HepG2 (cell line): ENCODE measurements around the gene SRSF6. TPM values are rescaled to one million over a fixed set of nuclear protein-coding genes. Genes with fewer than 3 reads are reported as not detected.
A peak's percentile ranks its signal among the peaks of the same experiment; 100 is the strongest.

Experiments used
- CBX1 ChIP-seq: IDR thresholded peaks from one replicate; pipeline ENCODE4 v1.6.1; 2016; ENCODE audit warnings: antibody characterized with exemption, low read depth
- FIP1L1 ChIP-seq: fragments of 200-400 bp; formaldehyde crosslinking; IDR thresholded peaks from 2 replicates; pipeline ENCODE4 v1.6.1; 2018; ENCODE audit warnings: low read depth, mild to moderate bottlenecking, low read length, moderate library complexity, borderline replicate concordance; ENCODE audit not compliant: insufficient read depth
- FLYWCH1 ChIP-seq: sonication (generic); formaldehyde crosslinking; IDR thresholded peaks from 2 replicates; pipeline ENCODE4 v1.8.1; 2023; ENCODE audit warnings: mild to moderate bottlenecking, missing genetic modification reagents
- FOXA1 ChIP-seq, 2 experiments: fragments of 450-650 bp in 1 of 2; sonication (generic) in 1 of 2; formaldehyde crosslinking in 1 of 2; IDR thresholded peaks; 2 replicates each; pipeline versions ENCODE4 v1.4.0 to v1.6.1; 2016 to 2020; ENCODE audit warnings: missing genetic modification reagents in 1 of 2
- KLF6 ChIP-seq: IDR thresholded peaks from 2 replicates; pipeline ENCODE4 v1.8.0; 2016; ENCODE audit warnings: missing biosample characterization, missing genetic modification reagents
- MAFF ChIP-seq: IDR thresholded peaks from 2 replicates; pipeline ENCODE4 v1.6.1; 2011; ENCODE audit warnings: low read depth, low read length, improper control_type of control experiment
- MIXL1 ChIP-seq: IDR thresholded peaks from 2 replicates; pipeline ENCODE4 v1.6.1; 2016
- MXI1 ChIP-seq: IDR thresholded peaks from 3 replicates; pipeline ENCODE4 v1.6.1; 2012; ENCODE audit warnings: low read depth, low read length, inconsistent platforms, borderline replicate concordance
- POLR2G ChIP-seq: fragments of 200-400 bp; formaldehyde crosslinking; IDR thresholded peaks from 2 replicates; pipeline ENCODE4 v1.6.1; 2018; ENCODE audit warnings: mild to moderate bottlenecking, low read depth, low read length, moderate library complexity
- REL ChIP-seq: sonication (generic); formaldehyde crosslinking; conservative IDR thresholded peaks from 2 replicates; pipeline ENCODE4 v1.8.0; 2022; ENCODE audit warnings: mild to moderate bottlenecking, missing genetic modification reagents, moderate library complexity
- RELA ChIP-seq: sonication (generic); formaldehyde crosslinking; IDR thresholded peaks from 2 replicates; pipeline ENCODE4 v1.4.0; 2020; ENCODE audit warnings: missing genetic modification reagents
- RFX3 ChIP-seq: IDR thresholded peaks from 2 replicates; pipeline ENCODE4 v1.6.1; 2016; ENCODE audit warnings: missing biosample characterization, missing genetic modification reagents
- RXRA ChIP-seq: sonication (generic); formaldehyde crosslinking; IDR thresholded peaks from 2 replicates; pipeline ENCODE4 v1.5.1; 2020; ENCODE audit warnings: missing genetic modification reagents
- SUZ12 ChIP-seq: fragments of 150-350 bp; IDR thresholded peaks from 2 replicates; pipeline ENCODE4 v1.6.1; 2014; ENCODE audit warnings: low read depth, low read length
- U2AF2 ChIP-seq: fragments of 200-400 bp; formaldehyde crosslinking; IDR thresholded peaks from 2 replicates; pipeline ENCODE4 v1.6.1; 2017; ENCODE audit warnings: low read depth, mild to moderate bottlenecking, low read length
- ZBTB42 ChIP-seq: sonication (generic); formaldehyde crosslinking; IDR thresholded peaks from 2 replicates; pipeline ENCODE4 v1.5.0; 2020; ENCODE audit warnings: mild to moderate bottlenecking, missing genetic modification reagents
- ZEB1 ChIP-seq: IDR thresholded peaks from 2 replicates; pipeline ENCODE4 v1.6.1; 2012; ENCODE audit warnings: mild to moderate bottlenecking, low read depth, inconsistent platforms; ENCODE audit not compliant: insufficient replicate concordance
- ZKSCAN8 ChIP-seq: IDR thresholded peaks from 2 replicates; pipeline ENCODE4 v1.6.1; 2016; ENCODE audit warnings: borderline replicate concordance, missing genetic modification reagents, missing compliant biosample characterization
- ZNF274 ChIP-seq: sonication (generic); formaldehyde crosslinking; IDR thresholded peaks from 2 replicates; pipeline ENCODE4 v1.5.1; 2020; ENCODE audit warnings: mild to moderate bottlenecking, missing genetic modification reagents
- ZNF33A ChIP-seq: sonication (generic); formaldehyde crosslinking; IDR thresholded peaks from 2 replicates; pipeline ENCODE4 v1.5.1; 2020; ENCODE audit warnings: missing genetic modification reagents, mild to moderate bottlenecking, moderate library complexity, borderline replicate concordance
- ZNF607 ChIP-seq: sonication (generic); formaldehyde crosslinking; IDR thresholded peaks from 2 replicates; pipeline ENCODE4 v1.5.1; 2020; ENCODE audit warnings: missing genetic modification reagents, mild to moderate bottlenecking, borderline replicate concordance
- ZNF766 ChIP-seq: sonication (generic); formaldehyde crosslinking; IDR thresholded peaks from 2 replicates; pipeline ENCODE4 v1.5.0; 2020; ENCODE audit warnings: missing genetic modification reagents, borderline replicate concordance
- ZNF776 ChIP-seq: sonication (generic); formaldehyde crosslinking; IDR thresholded peaks from 2 replicates; pipeline ENCODE4 v1.4.0; 2020; ENCODE audit warnings: mild to moderate bottlenecking, missing genetic modification reagents
- ZSCAN25 ChIP-seq: sonication (generic); formaldehyde crosslinking; IDR thresholded peaks from 2 replicates; pipeline ENCODE4 v1.8.0; 2022; ENCODE audit warnings: mild to moderate bottlenecking, missing genetic modification reagents
- polyA plus RNA-seq, 8 experiments: library from polyadenylated mRNA; depleted of rRNA in 3 of 8; stranded (reverse) in 7 of 8; unstranded in 1 of 8; fragments of >200 nt; fragmentation: Illumina TruSeq in 4 of 8; extraction: Trizol in 4 of 8; gene quantifications; 2 replicates each; pipeline versions ENCODE4 v1.2.1 to v1.2.3, GENCODE V29; 2011 to 2016; ENCODE audit warnings: low read depth in 4 of 8, missing spikeins in 1 of 8, mixed read lengths in 1 of 8; ENCODE audit not compliant: insufficient read depth in 1 of 8
- total RNA-seq, 5 experiments: library from RNA; depleted of rRNA; stranded (reverse); fragments of >200 nt; fragmentation: Illumina TruSeq; extraction: Trizol; gene quantifications; 2 replicates each; pipeline ENCODE4 v1.2.3, GENCODE V29; 2016; ENCODE audit warnings: low read depth in 1 of 5
- TF ChIP-seq, protein P1 (sequence below): sonication (generic); formaldehyde crosslinking; IDR thresholded peaks from 2 replicates; pipeline ENCODE4 v1.4.0; 2020; ENCODE audit warnings: missing genetic modification reagents, mild to moderate bottlenecking, borderline replicate concordance
- TF ChIP-seq, protein P2 (sequence below): sonication (generic); formaldehyde crosslinking; IDR thresholded peaks from 2 replicates; pipeline ENCODE4 v1.5.1; 2020; ENCODE audit warnings: missing genetic modification reagents, mild to moderate bottlenecking, borderline replicate concordance
- TF ChIP-seq, protein P3 (sequence below): IDR thresholded peaks from 2 replicates; pipeline ENCODE4 v1.6.1; 2016

Gene SRSF6
- total and polyA plus RNA-seq, 2 of the 13 experiments (the other 11 are each of a cell fraction or from before 2014, with no cell fraction given): 156 to 194 TPM

DNA sequence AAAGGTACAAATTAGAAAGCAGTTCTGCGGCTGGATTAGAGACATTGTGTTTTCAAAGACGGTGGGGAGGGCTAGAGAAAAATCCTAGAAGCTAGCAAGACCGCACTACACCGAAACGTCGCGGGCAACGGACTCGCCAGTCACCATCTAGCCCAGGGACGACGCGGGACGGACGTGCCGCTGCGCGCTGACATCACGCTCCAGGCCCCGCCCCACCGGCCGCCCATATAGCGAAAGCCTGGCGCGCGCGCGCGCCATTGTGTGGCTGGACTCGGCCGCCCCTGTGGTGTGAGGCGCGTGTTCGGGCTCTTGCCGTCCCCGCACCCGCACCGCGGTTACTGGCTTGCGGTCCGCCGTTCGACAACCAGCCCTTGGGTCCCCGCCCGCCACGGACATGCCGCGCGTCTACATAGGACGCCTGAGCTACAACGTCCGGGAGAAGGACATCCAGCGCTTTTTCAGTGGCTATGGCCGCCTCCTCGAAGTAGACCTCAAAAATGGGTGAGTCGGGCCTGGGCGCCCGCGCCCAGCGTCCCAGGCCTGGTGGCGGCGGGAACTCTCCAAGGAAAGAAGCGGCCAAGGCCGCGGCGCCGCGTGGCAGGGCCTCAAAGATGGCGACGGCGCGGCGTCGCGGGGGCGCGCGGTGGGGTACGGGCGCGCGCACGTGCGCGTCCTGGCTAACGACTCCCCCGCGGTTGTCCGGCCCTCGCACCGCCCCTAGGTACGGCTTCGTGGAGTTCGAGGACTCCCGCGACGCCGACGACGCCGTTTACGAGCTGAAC, at the start of gene SRSF6 (continued):
- TF ChIP-seq ZEB1 (peak; percentile 13), FLYWCH1 (CRISPR knock-in tag) (peak; percentile 59; the same call in 1 of the 2 replicates), U2AF2 (no peak), ZBTB42 (peak; percentile 79; the same call in 1 of the 2 replicates), ZSCAN25 (peak; percentile 46), SUZ12 (no peak), ZNF766 (CRISPR knock-in tag) (peak; percentile 87; the same call in 1 of the 2 replicates), KLF6 (CRISPR knock-in tag) (peak; percentile 97), FIP1L1 (0 out of 2 replicates have a peak, but pooled peaks have one; percentile 88), RELA (peak; percentile 82; the same call in 1 of the 2 replicates), REL (CRISPR knock-in tag) (peak; percentile 88), ZNF607 (CRISPR knock-in tag) (peak; percentile 98), CBX1 (peak; percentile 95), ZNF33A (peak; percentile 96), MXI1 (peak; percentile 70; the same call in 2 of the 3 replicates), FOXA1 (IDR thresholded peaks at IDR 0.05) (no peak), FOXA1 (CRISPR knock-in tag; IDR thresholded peaks at IDR 0.05) (peak; percentile 50), ZNF274 (CRISPR knock-in tag) (peak; percentile 97), ZKSCAN8 (CRISPR knock-in tag) (peak; percentile 53; the same call in 1 of the 2 replicates), RXRA (CRISPR knock-in tag) (peak; percentile 90), MAFF (no peak), RFX3 (CRISPR knock-in tag) (no peak), POLR2G (peak; percentile 100), ZNF776 (CRISPR knock-in tag) (peak; percentile 76), MIXL1 (peak; percentile 43; the same call in 1 of the 2 replicates)
- TF ChIP-seq, protein P1, sequence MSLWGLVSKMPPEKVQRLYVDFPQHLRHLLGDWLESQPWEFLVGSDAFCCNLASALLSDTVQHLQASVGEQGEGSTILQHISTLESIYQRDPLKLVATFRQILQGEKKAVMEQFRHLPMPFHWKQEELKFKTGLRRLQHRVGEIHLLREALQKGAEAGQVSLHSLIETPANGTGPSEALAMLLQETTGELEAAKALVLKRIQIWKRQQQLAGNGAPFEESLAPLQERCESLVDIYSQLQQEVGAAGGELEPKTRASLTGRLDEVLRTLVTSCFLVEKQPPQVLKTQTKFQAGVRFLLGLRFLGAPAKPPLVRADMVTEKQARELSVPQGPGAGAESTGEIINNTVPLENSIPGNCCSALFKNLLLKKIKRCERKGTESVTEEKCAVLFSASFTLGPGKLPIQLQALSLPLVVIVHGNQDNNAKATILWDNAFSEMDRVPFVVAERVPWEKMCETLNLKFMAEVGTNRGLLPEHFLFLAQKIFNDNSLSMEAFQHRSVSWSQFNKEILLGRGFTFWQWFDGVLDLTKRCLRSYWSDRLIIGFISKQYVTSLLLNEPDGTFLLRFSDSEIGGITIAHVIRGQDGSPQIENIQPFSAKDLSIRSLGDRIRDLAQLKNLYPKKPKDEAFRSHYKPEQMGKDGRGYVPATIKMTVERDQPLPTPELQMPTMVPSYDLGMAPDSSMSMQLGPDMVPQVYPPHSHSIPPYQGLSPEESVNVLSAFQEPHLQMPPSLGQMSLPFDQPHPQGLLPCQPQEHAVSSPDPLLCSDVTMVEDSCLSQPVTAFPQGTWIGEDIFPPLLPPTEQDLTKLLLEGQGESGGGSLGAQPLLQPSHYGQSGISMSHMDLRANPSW (CRISPR knock-in tag): no peak; the same call in 1 of the 2 replicates
- TF ChIP-seq, protein P2, sequence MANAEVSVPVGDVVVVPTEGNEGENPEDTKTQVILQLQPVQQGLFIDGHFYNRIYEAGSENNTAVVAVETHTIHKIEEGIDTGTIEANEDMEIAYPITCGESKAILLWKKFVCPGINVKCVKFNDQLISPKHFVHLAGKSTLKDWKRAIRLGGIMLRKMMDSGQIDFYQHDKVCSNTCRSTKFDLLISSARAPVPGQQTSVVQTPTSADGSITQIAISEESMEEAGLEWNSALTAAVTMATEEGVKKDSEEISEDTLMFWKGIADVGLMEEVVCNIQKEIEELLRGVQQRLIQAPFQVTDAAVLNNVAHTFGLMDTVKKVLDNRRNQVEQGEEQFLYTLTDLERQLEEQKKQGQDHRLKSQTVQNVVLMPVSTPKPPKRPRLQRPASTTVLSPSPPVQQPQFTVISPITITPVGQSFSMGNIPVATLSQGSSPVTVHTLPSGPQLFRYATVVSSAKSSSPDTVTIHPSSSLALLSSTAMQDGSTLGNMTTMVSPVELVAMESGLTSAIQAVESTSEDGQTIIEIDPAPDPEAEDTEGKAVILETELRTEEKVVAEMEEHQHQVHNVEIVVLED (CRISPR knock-in tag): peak; percentile 99
- TF ChIP-seq, protein P3, sequence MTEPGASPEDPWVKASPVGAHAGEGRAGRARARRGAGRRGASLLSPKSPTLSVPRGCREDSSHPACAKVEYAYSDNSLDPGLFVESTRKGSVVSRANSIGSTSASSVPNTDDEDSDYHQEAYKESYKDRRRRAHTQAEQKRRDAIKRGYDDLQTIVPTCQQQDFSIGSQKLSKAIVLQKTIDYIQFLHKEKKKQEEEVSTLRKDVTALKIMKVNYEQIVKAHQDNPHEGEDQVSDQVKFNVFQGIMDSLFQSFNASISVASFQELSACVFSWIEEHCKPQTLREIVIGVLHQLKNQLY: no peak; the same call in 1 of the 2 replicates
